Lower leg skin (tissue), 3 donors: ENCODE data around the gene PPM1B.

Source experiments
- CTCF ChIP-seq, 3 donors: fragments of 450-650 bp; IDR thresholded peaks; one replicate each; pipeline ENCODE4 v1.5.1; 2016; ENCODE audit warnings: antibody characterized with exemption in 3 of 3, mild to moderate bottlenecking in 3 of 3, moderate library complexity in 2 of 3
- POLR2A ChIP-seq, 2 donors: fragments of 450-650 bp; IDR thresholded peaks; one replicate each; pipeline ENCODE4 v1.6.1; 2016 to 2017; ENCODE audit warnings: antibody characterized with exemption in 2 of 2, mild to moderate bottlenecking in 1 of 2, moderate library complexity in 1 of 2

GRCh38 chr2:44247924-44248323 is 79.2 kb downstream of the PPM1B start:
- TF ChIP-seq CTCF (IDR thresholded peaks at IDR 0.05): no peak
- no peak for TF ChIP-seq POLR2A (IDR thresholded peaks at IDR 0.05)
